ENCODE data around the gene CTNNA3.

DNA sequence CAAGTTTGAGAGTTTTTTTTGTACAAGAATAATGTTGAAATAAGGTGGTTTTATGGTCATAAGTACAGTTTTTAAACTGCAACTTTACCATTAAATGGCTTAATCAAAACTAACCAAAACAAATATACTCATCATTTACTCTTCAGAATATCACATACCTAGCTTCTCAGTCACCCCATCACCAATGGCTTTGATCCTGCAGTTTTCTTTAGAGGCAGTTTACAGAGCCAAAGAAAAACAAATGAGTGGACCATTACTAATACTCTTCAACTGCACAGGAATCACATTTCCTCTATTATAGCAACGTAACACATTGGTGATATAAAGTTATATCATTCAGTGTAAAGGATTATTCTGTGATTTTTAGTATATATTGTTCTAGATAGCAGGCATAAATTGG is 1346.3 kb downstream of the CTNNA3 start:
- TF ChIP-seq POLR2AphosphoS5 (IDR thresholded peaks at IDR 0.05; ENCODE audit: insufficient read depth, low read depth, low read length) (no peak), EZH2 (IDR thresholded peaks at IDR 0.05; ENCODE audit: borderline replicate concordance, low read depth, low read length, severe bottlenecking) (no peak), POLR2A (IDR thresholded peaks at IDR 0.05; ENCODE audit: low read depth, low read length) (no peak)
- TF ChIP-seq, protein P1, sequence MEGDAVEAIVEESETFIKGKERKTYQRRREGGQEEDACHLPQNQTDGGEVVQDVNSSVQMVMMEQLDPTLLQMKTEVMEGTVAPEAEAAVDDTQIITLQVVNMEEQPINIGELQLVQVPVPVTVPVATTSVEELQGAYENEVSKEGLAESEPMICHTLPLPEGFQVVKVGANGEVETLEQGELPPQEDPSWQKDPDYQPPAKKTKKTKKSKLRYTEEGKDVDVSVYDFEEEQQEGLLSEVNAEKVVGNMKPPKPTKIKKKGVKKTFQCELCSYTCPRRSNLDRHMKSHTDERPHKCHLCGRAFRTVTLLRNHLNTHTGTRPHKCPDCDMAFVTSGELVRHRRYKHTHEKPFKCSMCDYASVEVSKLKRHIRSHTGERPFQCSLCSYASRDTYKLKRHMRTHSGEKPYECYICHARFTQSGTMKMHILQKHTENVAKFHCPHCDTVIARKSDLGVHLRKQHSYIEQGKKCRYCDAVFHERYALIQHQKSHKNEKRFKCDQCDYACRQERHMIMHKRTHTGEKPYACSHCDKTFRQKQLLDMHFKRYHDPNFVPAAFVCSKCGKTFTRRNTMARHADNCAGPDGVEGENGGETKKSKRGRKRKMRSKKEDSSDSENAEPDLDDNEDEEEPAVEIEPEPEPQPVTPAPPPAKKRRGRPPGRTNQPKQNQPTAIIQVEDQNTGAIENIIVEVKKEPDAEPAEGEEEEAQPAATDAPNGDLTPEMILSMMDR (IDR thresholded peaks at IDR 0.05; ENCODE audit: extremely low read depth in 1 of 2, insufficient read depth in 1 of 2, low read depth in 1 of 2, low read length in 2 of 2), result no peak
